Measurements from ENCODE around the gene CFL1. TPM values are rescaled to one million over a fixed set of nuclear protein-coding genes. Genes with fewer than 3 reads are reported as not detected.

Gene CFL1
- total RNA-seq, 1 experiment from 2014 or later: 611 TPM

DNA sequence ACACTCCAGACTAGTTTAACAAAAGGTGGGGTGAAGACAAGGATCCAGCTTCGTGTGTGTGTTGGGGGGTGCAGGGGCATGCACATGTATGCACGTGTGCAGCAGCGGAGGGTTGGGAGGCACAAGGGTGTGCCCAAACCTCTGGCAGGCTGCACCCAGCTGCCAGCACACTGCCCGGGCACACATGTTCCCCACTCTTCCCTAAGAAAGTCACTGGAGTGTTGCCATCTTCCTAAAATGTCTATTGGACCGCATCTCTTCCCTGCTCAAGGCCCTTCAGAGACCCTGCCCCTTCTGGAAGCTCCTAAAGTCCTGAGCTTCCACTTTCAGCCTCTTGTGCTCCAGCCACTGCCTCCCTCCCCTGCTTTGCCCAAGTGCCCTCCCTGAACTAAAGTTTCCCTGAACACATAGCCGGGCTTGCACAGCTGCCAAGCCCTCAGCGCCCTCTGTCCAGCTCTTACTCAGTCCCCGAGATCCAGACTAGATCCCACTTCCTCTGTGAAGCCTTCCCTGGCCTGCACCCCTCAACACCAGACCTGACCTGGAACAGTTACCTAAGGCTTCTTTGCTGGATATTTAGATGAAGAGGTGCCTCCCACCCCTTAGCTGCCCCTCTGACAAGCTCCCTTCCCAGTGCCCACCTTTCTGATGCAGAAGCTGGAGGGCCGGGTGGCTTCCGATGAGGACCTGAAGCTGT is 6.0 kb downstream of the CFL1 start:
- Mint-ChIP-seq H3K27me3 (ENCODE audit: insufficient read depth, unreplicated experiment) (no peaks in the 10 kb centered on the region), H3K9me3 (ENCODE audit: unreplicated experiment) (no peaks in the 10 kb centered on the region), H3K4me3 (ENCODE audit: unreplicated experiment) (no peak overlapping the region), H3K36me3 (ENCODE audit: insufficient read depth, unreplicated experiment) (peaks cover 48% of the 10 kb centered on the region), H3K4me1 (ENCODE audit: insufficient read depth, unreplicated experiment) (peaks cover 9% of the 10 kb centered on the region), H3K27ac (ENCODE audit: low read depth, unreplicated experiment) (peak overlapping the region; percentile 19)
- intact Hi-C loops (cut with micrococcal nuclease): no loop called here
- ChIA-PET POLR2A (interaction anchor here (0.6 to 1.0 kb wide), 5 partner anchors 13 to 131 kb away, joined by 3 to 4 read pairs (median 3); partner anchors contain the start of gene CCDC85B), CTCF (interaction anchor here (0.7 to 2.3 kb wide), 10 partner anchors 9 to 141 kb away, joined by 3 to 7 read pairs (median 4); no protein-coding TSS in a partner anchor)
- TF ChIP-seq, protein P1, sequence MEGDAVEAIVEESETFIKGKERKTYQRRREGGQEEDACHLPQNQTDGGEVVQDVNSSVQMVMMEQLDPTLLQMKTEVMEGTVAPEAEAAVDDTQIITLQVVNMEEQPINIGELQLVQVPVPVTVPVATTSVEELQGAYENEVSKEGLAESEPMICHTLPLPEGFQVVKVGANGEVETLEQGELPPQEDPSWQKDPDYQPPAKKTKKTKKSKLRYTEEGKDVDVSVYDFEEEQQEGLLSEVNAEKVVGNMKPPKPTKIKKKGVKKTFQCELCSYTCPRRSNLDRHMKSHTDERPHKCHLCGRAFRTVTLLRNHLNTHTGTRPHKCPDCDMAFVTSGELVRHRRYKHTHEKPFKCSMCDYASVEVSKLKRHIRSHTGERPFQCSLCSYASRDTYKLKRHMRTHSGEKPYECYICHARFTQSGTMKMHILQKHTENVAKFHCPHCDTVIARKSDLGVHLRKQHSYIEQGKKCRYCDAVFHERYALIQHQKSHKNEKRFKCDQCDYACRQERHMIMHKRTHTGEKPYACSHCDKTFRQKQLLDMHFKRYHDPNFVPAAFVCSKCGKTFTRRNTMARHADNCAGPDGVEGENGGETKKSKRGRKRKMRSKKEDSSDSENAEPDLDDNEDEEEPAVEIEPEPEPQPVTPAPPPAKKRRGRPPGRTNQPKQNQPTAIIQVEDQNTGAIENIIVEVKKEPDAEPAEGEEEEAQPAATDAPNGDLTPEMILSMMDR (IDR thresholded peaks at IDR 0.05; ENCODE audit: unreplicated experiment): no peak
- BruUV-seq (replicated peaks): no TSS peak
- DNase-seq (ENCODE audit: unreplicated experiment): no peak

DNA sequence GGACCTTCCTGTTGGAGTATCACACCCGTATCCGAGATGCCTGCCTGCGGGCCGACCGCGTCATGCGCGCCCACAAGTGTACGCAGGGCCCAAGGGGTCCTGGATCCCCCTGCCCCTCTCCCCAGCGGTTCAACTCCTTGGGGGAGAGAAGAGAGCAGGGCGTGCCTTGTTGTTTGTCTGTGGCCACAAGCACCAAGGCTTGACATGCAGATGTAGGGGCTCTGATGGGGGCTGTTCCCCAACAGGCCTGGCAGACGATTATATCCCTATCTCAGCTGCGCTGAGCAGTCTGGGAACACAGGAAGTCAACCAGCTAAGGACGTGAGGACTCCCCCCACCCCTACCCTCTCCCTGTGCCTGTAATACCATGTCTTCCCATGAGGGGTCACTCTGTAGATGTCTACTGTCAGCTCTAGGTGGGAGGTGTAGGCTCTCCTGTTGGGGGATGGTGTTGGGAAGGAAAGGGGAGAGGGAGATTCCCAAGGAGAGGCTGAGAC is 6.8 kb downstream of the CFL1 start:
- H3K27me3 Mint-ChIP-seq (ENCODE audit: insufficient read depth, unreplicated experiment): no peaks in the 10 kb centered on the region
- intact Hi-C loops (cut with micrococcal nuclease): no loop called here
- peaks cover 5% of the 10 kb centered on the region for H3K4me1 Mint-ChIP-seq (ENCODE audit: insufficient read depth, unreplicated experiment)
- no TSS peak for BruUV-seq (replicated peaks)
- peaks cover 40% of the 10 kb centered on the region for H3K36me3 Mint-ChIP-seq (ENCODE audit: insufficient read depth, unreplicated experiment)
- ChIA-PET CTCF (interaction anchor here (0.7 to 2.3 kb wide), 9 partner anchors 8 to 140 kb away, joined by 3 to 7 read pairs (median 4); no protein-coding TSS in a partner anchor), POLR2A (interaction anchor here (0.6 to 1.0 kb wide), 5 partner anchors 9 to 132 kb away, joined by 3 to 5 read pairs (median 3); partner anchors contain the start of gene RNASEH2C)
- H3K9me3 Mint-ChIP-seq (ENCODE audit: unreplicated experiment): no peaks in the 10 kb centered on the region
- no peak overlapping the region for H3K27ac Mint-ChIP-seq (ENCODE audit: low read depth, unreplicated experiment)
- TF ChIP-seq, protein P1 (IDR thresholded peaks at IDR 0.05; ENCODE audit: unreplicated experiment): peak; percentile 66
- H3K4me3 Mint-ChIP-seq (ENCODE audit: unreplicated experiment): no peak overlapping the region
- peak; percentile 42 for DNase-seq (ENCODE audit: unreplicated experiment)

DNA sequence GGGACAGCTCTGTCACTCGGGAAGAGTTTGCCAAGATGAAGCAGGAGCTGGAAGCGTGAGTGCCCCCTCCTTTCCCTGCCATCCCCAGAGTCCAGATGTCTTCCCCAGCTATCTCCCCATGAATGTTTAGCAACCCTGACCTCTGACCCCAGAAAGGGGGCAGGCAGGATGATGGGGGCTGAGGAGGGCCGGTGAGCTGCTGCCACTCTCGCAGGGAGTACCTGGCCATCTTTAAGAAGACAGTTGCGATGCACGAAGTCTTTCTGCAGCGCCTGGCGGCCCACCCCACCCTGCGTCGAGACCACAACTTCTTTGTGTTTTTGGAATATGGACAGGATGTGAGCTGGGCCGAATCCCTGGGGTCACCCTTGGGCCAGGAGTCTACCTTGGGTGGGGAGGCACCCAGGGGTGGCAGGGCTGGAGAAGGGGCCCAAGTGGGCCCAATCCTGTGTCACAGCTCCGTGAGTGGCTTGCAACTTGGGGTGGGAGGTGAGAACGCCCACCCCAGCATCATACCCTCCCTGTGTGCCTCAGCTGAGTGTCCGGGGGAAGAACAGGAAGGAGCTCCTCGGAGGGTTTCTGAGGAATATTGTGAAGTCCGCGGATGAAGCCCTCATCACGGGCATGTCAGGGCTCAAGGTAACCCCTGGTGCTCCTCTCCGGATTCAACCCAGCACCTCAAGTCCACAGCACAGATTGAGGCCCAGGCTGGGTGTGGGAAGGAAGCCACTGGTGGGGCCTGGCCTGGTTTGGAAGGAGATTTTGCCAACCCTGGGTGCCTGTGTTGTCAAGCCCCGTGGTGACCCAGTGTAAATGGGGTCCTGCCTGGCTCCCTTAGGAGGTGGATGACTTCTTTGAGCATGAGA is 7.5 kb downstream of the CFL1 start:
- DNase-seq (ENCODE audit: unreplicated experiment): no peak
- H3K27me3 Mint-ChIP-seq (ENCODE audit: insufficient read depth, unreplicated experiment): no peaks in the 10 kb centered on the region
- ChIA-PET CTCF (interaction anchor here (0.6 to 2.3 kb wide), 8 partner anchors 9 to 71 kb away, joined by 3 to 10 read pairs (median 4); partner anchors contain the start of gene MUS81), POLR2A (interaction anchor here (0.5 to 1.4 kb wide), 6 partner anchors 8 to 310 kb away, joined by 3 to 5 read pairs (median 4); partner anchors contain the start of gene RNASEH2C)
- TF ChIP-seq, protein P1 (IDR thresholded peaks at IDR 0.05; ENCODE audit: unreplicated experiment): no peak
- H3K9me3 Mint-ChIP-seq (ENCODE audit: unreplicated experiment): no peaks in the 10 kb centered on the region
- H3K4me3 Mint-ChIP-seq (ENCODE audit: unreplicated experiment): no peak overlapping the region
- BruUV-seq (replicated peaks): no TSS peak
- H3K36me3 Mint-ChIP-seq (ENCODE audit: insufficient read depth, unreplicated experiment): peaks cover 33% of the 10 kb centered on the region
- no peak overlapping the region for H3K27ac Mint-ChIP-seq (ENCODE audit: low read depth, unreplicated experiment)
- intact Hi-C loops (cut with micrococcal nuclease): no loop called here
- peaks cover 5% of the 10 kb centered on the region for H3K4me1 Mint-ChIP-seq (ENCODE audit: insufficient read depth, unreplicated experiment)
